Activated T-cell treated with anti-CD3 and anti-CD28 coated beads, Interleukin-2, amount 50 U/mL, for 48 hours (primary cell): ENCODE measurements around the gene LRCOL1.

Source experiments
- DNase-seq, 2 experiments: peaks; one replicate each; pipeline ENCODE4 v3.0.0-alpha.2; 2020

Gene LRCOL1

DNA sequence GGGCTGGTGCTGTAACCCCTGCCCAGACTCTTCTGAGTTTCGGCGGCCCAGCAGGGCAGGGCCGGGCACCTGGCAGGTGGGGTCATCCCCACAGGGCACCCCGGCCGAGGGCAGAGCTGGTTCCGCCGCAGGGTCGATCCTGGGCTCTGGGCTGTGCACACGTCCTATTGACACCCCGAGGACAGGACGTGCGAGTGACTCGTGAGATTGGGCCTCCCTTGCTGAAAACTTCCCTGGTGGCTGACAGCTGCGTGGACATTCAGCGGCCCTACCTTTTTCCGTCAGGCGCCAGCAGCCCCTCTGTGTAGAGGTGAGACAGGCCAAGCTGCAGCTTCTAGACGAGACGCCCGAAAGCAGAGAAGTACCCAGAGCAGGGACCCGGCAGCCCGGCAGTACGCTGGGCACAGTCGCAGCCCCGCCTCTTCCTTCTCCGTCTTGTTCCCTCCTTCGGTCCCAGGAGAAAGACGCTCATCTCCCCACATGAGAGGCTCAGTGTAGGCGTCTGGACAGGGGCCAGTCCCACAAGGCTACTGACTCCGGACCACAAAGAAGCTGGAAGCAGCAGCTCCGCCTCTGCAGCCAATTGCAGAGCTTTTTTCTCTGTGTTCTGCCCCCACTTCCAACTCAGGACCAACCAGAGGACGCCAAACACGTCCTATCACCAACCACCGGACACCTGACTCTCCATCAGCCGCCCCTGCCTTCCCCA, at the start of gene LRCOL1:
TSS of gene LRCOL1 (minus strand) at position 532 of the 709 bp plus-strand sequence. CDS start 4,331 bp downstream, outside the sequence.
- no peak for DNase-seq

- no peak for DNase-seq
Measured at GRCh38 chr12:132660052-132660451, 49.7 kb upstream of the LRCOL1 start.

DNA sequence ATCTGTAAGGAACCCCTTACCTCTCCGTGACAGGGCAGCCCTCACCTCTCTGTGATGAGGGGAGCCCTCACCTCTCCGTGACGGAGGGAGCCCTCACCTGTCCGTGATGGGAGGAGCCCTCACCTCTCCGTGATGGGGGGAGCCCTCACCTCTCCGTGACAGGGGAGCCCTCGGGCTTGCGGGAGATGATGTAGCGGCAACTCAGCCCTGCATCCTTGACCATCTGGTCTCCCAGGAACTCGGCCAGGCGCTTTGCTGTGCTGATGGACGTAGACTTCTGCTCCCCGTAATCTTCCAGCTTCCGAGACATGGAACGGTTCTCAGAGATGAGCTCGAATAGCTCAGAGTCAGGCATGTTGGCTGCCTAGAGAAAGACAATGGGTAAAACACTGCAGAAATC, 48.8 kb upstream of the LRCOL1 start:
- DNase-seq: no peak

DNA sequence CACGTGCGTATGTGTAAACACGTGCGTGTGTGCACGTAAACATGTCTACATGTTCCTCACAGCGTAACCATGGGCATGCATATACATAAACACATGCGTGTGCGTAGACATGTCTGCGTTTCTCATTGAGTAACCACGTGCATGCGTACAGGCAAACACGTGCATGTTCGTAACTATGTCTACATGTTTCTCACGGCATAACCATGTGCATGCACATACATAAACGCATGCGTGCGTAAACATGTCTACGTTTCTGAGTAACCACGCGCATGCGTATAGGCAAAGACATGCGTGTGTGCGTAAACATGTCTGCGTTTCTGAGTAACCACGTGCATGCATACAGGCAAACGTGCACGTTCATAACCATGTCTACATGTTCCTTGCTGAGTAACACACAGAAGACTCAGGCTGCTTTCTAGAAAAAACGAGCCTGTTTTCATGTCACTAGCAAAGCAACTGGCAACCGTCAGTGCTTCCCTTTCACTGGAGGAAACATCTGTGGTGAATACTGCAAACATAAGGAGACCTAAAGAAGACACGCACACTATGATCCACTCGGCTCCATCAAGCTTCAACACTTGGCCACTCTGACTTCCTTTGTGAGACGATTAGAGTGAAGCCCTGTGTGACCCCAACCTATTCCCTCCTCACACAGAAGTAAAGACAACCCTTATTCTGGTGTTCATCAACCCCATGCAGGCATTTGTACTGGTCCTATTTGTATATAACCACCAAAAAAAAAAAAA, 47.9 kb upstream of the LRCOL1 start:
- DNase-seq: no peak

GRCh38 chr12:132657004-132657727, 46.8 kb upstream of the LRCOL1 start:
- no peak for DNase-seq

- no peak for DNase-seq
Measured at GRCh38 chr12:132653567-132654290, 43.3 kb upstream of the LRCOL1 start.

DNA sequence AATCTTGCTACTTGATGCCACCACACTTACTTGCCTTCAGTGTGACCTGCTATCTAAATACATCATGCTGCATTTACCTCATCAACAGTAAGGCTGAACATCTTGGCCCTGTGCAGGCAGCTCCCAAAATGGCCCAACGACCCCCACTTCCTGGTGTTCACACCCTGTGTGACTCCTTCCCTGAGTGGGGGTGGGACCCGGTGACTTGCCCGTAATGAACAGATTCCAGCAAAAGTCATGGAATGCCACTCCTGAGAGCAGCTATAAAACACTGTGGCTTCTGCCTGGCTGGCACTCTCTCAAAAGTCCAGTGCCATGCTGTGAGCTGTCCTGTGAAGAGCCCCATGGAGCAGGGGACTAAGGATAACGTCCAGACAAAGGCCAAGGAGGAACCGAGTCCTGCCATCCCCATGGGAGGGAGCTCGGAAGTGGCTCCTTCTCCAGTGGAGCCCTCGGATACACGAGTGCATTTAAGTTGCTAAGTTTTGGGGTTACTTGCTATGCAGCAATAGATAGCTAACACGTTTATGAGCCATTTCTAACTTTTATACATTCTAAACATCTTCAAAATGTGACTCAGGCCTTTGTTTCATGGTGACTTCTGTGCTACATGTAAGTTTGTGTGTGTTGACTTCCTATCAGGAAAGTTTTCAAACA, 41.2 kb upstream of the LRCOL1 start:
- no peak for DNase-seq

GRCh38 chr12:132649226-132649945, 39.0 kb upstream of the LRCOL1 start:
- no peak for DNase-seq

GRCh38 chr12:132648616-132649225, 38.3 kb upstream of the LRCOL1 start:
- DNase-seq: no peak

GRCh38 chr12:132647858-132648257, 37.5 kb upstream of the LRCOL1 start:
- no peak for DNase-seq

GRCh38 chr12:132646850-132647249, 36.5 kb upstream of the LRCOL1 start:
- DNase-seq: no peak

- no peak for DNase-seq
Measured at GRCh38 chr12:132642846-132643835, 32.8 kb upstream of the LRCOL1 start.

GRCh38 chr12:132641811-132642650, 31.6 kb upstream of the LRCOL1 start:
- no peak for DNase-seq

GRCh38 chr12:132640936-132641335, 30.6 kb upstream of the LRCOL1 start:
- DNase-seq: no peak

- DNase-seq: no peak
Measured at GRCh38 chr12:132639956-132640520, 29.7 kb upstream of the LRCOL1 start.

DNA sequence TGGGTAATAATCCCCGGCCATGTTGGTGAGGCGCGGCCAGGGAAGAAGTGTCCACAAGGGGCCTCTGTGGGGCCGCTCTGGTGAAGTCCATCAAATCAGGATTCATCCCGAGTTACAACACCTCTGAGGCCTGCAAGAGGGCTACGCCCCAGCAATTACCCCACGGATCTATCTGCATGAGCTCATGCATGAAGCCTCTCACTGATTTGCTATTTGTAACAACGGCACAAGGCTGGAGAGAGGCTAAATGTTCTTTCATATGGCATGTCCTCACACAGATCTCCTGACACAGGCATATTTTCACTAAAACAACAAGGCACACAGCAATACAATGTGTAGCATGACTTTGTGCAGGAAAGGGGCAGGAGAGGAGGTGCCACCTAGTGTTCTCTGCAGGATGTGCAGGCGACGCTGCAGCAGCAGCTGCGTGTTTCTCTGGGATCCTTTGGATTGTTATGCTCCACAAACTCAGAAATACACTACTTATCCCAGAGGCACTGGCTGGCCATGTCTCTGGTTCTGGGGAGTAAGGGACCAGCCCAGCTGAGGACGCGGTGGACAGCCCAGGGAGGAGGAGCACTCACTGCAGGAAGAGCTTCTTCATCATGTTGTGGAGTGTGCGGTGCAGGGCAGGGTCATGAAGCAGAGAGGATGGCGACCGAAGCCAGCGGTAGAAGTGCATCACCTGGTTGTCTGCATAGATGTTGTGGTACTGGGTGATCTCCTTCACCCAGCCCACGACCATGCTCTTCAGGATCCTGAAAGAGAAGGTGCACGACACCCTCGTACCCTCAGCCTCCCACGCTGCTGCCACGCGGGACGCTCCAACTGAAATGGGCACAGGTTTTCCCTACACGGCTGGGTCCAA, 28.4 kb upstream of the LRCOL1 start:
- no peak for DNase-seq

- no peak for DNase-seq
Measured at GRCh38 chr12:132637811-132638210, 27.4 kb upstream of the LRCOL1 start.
